Stimulated activated CD8-positive, alpha-beta memory T cell treated with anti-CD3 and anti-CD28 coated beads, Interleukin-4, amount 100 ng/mL, for 4 hours (primary cell): ENCODE data around the gene DPH5.
A peak's percentile ranks its signal among the peaks of the same experiment; 100 is the strongest.
"Not testable (repeated sequence)": the region's sequence is repeated elsewhere in the genome, so short reads cannot be mapped to it uniquely, and the experiment has no call there.

Source experiments
- DNase-seq, 2 donors: peaks; one replicate each; pipeline ENCODE4 v3.0.0-alpha.2; 2020; ENCODE audit warnings: low read depth in 2 of 2, low spot score in 1 of 2

DPH5 gene

DNA sequence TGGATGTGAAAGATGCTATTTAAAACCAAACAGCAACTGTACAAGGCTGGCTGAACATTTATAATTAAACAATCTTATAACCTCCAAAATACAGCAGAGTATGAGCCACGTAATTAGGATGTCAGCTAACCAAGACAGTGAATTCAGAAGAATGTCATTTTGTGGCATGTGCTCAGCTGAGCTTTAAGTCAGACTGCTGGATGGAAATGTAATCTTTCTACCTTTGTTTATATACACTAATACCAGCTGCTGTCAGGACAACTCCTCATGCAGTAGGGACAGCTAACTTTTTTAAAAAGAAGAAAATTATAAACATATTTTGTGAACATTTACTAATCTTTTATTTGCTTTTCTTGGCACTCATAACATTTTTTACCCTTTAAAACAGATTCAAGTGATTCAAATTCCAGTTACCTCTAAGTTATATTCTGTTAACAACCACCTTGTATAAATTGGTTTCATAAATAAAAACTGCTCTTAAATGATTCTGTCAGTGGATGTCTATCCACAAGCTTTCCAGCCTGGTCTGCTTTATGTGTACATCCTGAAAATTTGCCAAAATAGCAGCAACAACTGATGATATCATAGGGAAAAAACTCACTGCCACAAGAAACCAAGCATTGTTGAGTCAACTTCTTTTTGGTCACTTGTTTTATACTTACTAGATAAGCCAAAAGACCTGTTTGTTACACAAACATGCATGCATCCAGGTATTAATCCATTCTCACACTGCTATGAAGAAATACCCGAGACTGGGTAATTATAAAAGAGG, 36.1 kb downstream of the DPH5 start:
- DNase-seq, result no peak

DNA sequence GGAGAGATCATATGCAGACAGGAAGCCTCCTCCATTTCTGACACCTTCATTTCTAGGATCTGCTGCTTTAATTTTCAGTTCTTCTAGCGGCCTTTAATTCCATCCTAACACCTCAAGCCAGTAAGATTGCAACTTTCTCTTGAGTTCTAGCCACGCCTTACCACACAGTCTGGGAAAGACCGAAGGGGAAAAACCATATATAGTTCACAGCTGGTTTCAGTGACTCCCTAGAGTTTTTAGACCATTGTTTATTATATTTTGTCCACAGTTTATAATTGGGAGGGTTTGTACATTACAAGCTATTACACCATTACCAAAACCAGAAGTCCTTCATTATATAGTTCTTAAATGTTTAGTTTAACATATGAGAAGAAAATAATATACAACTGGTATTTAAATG, 37.5 kb downstream of the DPH5 start:
- no peak for DNase-seq

DNA sequence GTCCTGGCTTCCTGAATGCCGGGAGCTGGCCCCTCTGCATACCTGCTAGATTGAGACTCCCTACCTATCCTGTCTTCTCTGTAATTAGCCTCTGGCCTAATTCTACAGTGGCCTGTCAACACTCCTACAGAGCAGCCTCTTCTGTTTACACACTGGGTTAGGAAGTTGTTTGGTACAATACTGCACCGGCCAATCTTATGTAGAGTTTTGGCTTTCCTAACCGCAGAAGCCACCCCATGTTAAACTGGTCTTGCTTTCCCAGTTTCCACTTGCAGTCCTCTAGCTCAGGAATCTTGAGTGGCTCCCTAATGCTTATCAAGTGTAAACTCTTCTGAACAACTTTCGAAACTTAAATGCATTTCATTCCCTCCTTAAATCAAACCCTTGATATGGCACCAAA, 42.8 kb downstream of the DPH5 start:
- DNase-seq, result no peak

DNA sequence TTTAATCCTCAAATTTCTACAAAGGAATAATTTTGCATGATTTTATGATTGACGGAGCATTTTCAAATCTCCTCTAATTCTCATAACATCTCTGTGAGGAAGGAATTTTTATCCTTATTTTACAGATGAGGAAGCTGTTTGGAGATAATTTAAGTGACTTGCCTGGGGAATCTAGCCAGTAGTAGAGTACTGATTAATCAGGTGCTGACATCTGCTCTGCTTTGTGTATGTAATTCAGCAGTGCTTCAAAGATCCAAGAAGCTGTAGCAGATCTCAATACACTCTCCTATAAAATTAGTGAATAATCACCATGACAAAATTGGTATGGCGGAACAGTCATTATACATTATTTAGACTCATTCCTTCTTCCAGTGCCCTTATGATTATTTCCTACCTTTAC, 46.0 kb downstream of the DPH5 start:
- no peak for DNase-seq

DNA sequence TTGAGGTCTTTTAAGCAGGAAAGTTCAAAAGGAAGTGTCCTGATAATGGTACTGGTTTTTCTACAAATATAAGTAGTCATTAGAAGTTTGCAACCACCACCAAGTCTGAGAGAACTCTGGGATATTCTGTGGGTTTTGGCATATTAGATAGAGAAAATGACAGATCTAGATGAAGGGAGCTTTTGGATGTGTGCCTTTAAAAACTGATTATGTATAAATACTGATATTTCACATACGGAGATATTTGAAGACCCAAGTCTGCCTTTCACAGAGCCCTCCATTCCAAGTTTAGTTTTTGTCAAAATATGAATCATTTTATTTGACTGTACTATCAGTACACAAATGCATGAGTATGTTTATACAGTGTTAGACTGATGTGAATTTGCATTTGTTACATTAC, 48.6 kb downstream of the DPH5 start:
- DNase-seq, result no peak

DNA sequence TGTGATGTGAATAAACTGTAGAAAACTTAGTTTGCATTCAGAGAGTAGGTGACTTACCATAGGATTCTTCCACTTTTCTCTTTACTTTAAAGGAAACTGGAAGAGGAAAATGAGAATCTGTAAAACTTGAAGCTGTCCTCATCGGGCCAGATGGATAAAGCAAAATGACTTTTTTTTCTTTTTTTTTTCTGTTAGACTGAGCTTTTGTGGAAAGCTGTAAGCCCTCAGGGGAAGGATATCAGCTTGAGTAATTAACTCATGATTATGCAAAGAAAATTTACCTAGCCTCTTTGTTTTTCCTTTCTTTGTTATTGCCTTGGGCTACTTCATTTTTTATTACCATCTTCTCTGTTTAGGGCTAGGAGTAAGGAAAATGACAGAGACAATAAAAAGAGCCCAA, 53.4 kb downstream of the DPH5 start:
- no peak for DNase-seq

DNA sequence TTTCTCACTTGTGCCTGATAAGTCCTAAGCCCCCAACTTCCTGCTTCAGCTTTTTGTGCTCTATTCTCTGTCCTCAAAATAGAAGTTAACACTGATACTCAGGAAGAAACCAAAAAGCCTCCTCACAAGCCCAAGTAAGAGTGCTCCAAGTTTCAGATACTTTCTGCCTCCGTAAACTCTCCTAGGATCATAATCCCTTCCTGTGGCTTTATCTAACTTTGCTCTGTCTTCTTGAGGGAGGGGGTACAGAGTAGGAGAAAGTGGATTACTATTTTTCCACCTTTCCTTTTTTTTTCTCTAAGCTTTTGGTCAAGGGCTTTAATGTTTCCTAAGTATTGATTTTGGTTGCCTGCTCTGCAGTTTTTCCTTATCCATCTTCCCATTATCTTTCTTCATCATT, 54.6 kb downstream of the DPH5 start:
- no peak for DNase-seq

DNA sequence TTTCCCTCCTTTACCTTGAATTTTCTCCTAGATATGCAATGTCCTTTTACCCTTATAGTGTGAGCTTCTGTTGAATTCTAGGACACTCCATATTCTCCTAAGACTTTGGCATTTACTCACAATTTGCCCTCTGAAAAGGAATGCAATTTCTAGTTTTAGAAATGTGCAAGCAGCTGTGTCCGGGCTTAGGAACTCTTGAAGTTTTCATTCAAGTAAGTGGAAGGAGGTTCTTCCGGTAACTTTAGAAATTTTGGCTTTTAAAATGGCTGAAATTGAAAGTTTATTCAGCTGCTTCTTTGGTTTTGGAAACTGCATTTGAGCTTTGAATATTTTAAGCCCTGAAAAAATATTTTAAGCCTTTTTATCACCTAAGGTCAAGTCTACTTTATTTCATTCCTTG, 56.3 kb downstream of the DPH5 start:
- DNase-seq, result no peak

DNA sequence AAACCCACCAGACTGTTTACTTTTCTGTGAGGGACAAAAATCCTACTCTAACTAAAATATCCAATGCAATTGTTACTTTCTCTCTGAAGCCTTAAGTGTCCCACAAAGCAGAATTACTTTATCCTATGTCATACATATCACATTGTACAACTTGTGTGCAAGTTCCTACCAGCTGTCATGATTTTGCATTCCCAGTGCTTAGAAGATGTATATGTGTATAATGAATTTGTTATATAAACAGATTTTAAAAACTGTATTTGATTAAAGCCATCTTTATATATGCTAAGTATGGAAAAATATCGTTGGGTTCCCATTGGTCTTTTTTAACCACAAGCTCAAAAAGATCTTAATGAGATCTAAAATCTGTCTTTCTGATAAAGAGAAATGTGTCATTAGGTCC, 57.0 kb downstream of the DPH5 start:
- DNase-seq, result no peak

DNA sequence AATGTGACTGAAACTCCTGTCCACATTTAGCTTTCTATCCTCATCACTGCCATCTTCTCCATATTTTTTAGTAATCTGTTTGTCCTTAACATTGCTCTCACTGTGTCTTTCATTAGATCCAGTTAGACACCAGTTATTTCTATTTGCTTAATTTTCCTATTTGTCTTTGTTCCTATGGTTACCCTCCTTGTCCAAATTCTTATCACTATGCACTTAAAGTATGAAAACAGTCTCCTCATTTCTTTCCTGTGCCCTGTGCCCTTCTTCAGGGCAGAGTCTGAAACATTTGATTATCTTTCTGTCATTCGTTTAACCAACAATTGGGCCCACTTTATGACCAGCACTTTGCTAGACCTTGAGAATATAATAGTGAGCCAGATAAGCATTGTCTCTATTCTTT, 65.5 kb downstream of the DPH5 start:
- no peak for DNase-seq

DNA sequence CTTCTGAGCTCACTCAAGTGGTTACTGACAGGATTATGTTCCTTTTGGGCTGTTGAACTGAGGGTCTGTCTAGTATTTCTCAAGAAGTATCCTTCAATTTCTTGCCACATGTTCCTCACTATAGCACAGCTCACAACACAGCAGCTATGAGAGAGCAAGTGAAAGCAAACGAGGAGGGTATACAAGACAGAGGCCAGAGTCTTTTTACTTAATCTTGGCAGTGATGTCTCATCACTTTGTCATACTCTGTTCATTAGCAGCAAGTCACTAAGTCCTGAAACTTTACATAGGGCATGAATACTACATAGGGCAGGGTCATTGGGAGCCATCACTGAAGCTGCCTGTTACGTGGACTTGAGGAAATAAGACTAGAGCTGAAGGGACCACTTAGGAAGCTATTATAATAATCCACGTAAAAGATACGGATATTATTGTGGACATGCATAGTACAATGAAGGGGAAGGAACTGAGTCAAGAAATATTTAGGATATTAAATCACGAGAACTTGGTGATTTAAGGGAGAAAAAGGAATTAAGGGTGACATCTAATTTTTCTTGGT, 66.0 kb downstream of the DPH5 start:
- no peak for DNase-seq

DNA sequence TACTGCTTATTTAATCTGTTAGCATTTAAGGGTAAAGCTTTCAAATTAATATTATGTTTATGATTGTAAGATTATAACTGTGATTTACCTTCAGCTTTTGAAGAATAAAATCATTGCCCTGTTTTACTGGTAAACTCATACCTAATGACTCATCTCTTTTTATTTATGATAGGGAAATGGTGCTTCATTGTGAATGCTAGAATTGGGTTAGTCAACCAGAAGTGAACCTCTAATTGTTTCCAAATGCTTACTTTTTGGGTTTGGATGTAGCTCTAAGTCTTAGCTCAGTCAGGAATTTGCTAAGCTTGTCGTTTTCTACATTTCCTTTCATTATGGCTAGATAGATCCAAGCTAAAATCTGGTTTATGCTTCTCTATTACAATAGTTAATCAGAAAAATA, 70.3 kb downstream of the DPH5 start:
- DNase-seq, result no peak

DNA sequence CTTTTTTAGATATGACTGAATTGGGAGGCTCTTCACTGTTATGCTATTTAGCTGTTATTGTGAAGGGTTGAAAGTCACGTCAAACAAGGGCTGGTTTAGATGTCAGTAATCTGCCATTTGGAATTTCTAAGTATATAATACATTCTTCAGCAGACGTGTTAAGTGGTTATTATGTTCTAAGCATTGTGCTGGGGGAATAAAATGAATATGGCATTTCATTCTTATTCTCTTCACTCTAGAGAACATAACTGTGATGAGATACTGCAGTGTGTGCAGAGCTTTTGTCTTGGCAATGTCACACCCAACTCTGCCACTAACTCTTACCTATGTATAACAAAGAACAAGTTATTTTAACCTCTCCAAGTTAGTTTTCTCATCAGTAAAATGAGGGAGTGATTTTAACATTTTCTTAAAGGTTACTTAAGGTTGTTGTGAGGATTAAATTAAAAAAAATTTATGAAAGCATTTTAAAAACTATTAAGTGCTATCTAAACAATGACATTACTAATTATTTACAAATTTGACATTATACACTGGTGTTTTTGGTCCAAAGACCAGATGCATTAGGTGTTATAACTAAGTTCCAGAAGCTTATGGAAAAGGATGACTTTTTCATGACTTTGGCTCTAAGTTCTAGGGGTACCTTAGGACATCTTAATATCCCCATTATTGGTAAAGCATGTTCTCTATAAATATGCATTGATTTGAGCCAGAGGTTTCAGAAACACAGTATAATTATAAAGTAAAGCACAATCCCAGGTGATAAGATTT, 71.4 kb downstream of the DPH5 start:
- no peak for DNase-seq

DNA sequence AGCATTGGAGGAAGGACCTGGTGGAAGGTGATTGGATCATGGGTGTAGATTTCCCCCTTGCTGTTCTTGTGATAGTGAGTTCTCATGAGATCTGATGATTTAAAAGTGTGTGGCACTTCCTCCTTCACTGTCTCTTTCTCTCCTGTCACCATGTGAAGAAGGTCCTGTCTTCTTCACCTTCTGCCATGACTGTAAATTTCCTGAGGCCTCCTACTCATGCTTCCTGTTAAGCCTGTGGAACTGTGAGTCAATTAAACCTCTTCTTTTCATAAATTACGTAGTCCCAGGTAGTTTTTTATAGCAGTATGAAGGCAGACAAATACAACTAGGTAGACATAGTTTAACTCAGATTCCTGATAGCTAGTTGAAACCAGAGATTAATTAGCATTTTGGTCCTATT, 72.6 kb downstream of the DPH5 start:
- DNase-seq, result not testable (repeated sequence)

DNA sequence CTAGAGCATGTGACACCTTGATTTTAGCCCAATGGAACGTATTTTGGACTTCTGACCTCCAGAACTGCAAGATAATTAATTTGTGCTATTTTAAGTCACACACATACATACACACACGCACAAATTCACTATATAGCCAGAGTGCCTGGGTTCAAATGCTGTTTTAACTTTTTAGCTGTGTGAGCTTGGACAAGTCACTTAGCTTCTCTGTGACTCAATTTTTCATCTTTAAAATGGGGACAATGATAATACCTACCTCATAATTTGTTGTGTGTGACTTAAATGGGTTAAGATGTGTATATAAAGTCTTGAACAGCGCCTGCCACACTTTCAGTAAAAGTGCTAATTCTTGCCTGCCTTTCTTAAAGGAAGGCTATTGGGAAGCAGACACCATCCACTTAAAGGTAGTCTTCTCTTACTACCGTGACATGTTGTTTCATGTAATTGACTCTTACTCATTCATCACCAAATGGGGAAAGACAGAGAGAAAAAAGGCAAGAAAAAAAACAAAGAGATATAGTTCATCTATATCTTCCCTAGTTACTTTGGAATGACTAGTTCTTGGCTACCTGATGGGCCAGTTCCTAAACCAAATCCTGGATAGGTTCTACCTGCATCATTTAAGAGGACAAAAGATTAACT, 73.4 kb downstream of the DPH5 start:
- DNase-seq, result no peak

DNA sequence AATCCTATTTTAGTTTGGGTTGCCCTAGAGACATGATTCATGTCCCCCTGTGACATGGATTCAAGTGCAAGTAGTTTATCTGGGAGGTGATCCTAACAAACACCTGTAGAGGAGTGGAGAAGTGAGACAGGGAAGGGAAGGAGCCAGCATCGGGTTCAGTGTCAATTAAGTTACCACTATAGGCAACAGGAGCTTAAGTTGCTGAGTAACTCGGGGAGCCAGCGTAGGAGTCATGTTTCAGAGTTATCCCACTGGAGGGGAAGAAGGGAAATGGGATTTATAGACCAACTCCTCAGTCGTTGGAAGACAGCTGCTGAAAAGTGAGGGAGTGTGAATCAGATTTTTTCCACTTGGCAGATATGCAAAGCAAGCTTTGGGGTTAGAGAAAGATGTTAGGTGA, 74.8 kb downstream of the DPH5 start:
- DNase-seq, result no peak

DNA sequence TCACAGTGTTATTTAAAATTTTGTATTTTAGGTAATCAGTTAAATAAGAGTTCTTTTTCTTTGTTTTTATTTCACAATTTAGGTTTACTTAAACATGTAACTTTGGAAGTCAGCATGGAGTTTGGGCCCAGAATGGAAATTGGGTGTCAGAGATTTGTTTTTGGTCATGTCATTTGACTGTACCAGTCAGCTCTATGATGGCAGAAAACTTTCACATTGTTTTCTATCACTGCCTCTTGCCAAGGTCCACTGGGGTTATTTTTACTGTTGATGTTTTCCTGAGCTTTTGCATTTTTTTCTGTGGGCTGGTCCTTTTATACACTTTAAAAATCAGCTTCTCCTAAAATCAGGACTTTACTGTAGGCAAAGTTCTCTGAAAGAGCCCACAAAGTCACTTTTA, 75.2 kb downstream of the DPH5 start:
- no peak for DNase-seq

DNA sequence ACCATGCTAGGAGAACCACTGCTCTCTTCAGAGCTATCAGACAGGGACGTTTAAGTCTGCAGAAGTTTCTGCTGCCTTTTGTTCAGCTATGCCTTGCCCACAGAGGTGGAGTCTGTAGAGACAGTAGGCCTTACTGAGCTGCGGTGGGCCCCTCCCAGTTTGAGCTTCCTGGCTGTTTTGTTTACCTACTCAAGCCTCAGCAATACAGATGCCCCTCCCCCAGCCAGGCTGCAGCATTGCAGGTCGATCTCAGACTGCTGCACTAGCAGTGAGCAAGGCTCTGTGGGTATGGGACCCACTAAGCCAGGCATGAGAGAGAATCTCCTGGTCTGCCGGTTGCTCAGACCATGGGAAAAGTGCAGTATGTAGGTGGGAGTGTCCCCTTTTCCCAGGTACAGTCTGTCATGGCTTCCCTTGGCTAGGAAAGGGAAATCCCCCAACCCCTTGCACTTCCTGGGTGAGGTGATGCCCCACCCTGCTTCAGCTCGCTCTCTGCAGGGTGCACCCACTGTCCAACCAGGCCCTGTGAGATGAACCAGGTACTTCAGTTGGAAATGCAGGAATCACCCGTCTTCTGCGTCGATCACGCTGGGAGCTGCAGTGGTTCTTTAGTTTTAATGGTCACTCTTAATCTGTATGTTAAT, 75.9 kb downstream of the DPH5 start:
- DNase-seq, result peak in 1 of 2 donors; percentile 19

DNA sequence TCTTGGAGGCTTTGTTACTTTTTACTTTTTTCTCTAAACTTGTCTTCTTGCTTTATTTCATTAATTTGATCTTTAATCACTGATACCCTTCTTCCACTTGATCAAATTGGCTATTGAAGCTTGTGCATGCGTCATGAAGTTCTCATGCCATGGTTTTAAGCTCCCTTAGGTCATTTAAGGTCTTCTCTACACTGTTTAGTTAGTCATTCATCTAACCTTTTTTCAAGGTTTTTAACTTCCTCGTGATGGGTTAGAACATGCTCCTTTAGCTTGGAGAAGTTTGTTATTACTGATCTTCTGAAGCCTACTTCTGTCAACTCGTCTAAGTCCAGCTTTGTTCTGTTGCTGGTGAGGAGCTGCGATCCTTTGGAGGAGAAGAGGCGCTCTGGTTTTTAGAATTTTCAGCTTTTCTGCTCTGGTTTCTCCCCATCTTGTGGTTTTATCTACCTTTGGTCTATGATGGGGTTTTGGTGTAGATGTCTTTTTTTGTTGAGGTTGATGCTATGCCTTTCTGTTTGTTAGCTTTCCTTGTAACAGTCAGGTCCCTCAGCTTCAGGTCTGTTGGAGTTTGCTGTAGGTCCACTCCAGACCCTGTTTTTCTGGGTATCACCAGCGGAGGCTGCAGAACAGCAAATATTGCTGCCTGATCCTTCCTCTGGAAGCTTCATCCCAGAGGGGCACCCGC, 76.7 kb downstream of the DPH5 start:
- not testable (repeated sequence) for DNase-seq

DNA sequence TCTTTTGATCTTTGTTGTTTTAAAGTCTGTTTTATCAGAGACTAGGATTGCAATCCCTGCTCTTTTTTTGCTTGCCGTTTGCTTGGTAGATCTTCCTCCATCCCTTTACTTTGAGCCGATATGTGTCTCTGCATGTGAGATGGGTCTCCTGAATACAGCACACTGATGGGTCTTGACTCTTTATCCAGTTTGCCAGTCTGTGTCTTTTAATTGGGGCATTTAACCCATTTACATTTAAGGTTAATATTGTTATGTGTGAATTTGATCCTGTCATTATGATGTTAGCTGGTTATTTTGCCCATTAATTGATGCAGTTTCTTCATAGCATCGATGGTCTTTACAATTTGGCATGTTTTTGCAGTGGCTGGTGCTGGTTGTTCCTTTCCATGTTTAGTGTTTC, 77.8 kb downstream of the DPH5 start:
- DNase-seq, result not testable (repeated sequence)

DNA sequence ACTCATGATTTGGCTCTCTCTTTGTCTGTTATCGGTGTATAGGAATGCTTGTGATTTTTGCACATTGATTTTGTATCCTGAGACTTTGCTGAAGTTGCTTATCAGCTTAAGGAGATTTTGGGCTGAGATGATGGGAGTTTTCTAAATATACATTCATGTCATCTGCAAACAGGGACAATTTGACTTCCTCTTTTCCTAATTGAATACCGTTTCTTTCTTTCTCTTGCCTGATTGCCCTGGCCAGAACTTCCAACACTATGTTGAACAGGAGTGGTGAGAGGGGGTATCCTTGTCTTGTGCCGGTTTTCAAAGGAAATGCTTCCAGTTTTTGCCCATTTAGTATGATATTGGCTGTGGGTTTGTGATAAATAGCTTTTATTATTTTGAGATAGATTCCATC, 79.5 kb downstream of the DPH5 start:
- DNase-seq, result not testable (repeated sequence)
